ENCODE results near the gene SBK2.
"Not testable (repeated sequence)": the region's sequence is repeated elsewhere in the genome, so short reads cannot be mapped to it uniquely, and the experiment has no call there.

Gene SBK2

GRCh38 chr19:55498246-55498840 is 38.6 kb downstream of the SBK2 start:
- DNase-seq = no peak

- DNase-seq = no peak
Measured at GRCh38 chr19:55497763-55498162, 39.2 kb downstream of the SBK2 start.

GRCh38 chr19:55496820-55497219 is 40.1 kb downstream of the SBK2 start:
- not testable (repeated sequence) for DNase-seq

GRCh38 chr19:55495646-55496349 is 41.1 kb downstream of the SBK2 start:
- DNase-seq = no peak

GRCh38 chr19:55494172-55494761 is 42.7 kb downstream of the SBK2 start:
- DNase-seq = no peak

GRCh38 chr19:55493645-55494171 is 43.2 kb downstream of the SBK2 start:
- DNase-seq = no peak

- no peak for DNase-seq
Measured at GRCh38 chr19:55493052-55493644, 43.8 kb downstream of the SBK2 start.

GRCh38 chr19:55492362-55492944 is 44.5 kb downstream of the SBK2 start:
- no peak for DNase-seq

GRCh38 chr19:55491546-55492360 is 45.2 kb downstream of the SBK2 start:
- no peak for DNase-seq

- DNase-seq = no peak
Measured at GRCh38 chr19:55490478-55491432, 46.2 kb downstream of the SBK2 start.

- no peak for DNase-seq
Measured at GRCh38 chr19:55489711-55490477, 47.0 kb downstream of the SBK2 start.

GRCh38 chr19:55488986-55489710 is 47.8 kb downstream of the SBK2 start:
- DNase-seq = no peak

GRCh38 chr19:55487924-55488687 is 48.8 kb downstream of the SBK2 start, which contains the start of gene SSC5D:
TSS of gene SSC5D (plus strand) at chr19:55488436. CDS start at chr19:55488590, 154 bp downstream.
- peak; percentile 64 for DNase-seq

GRCh38 chr19:55486971-55487923 is 49.7 kb downstream of the SBK2 start:
- DNase-seq = peak; percentile 86

- no peak for DNase-seq
Measured at GRCh38 chr19:55486043-55486970, 50.6 kb downstream of the SBK2 start.

GRCh38 chr19:55485439-55486011 is 51.4 kb downstream of the SBK2 start:
- DNase-seq = no peak
